Parathyroid adenoma (tissue), 2 donors: Measurements from ENCODE around the gene FKBP8.

Experiments used
- H2AFZ ChIP-seq: fragments of 300-600 bp; sonication (generic); one replicate; pipeline ENCODE4 v1.7.0; 2017; ENCODE audit warnings: antibody characterized with exemption, mild to moderate bottlenecking
- H3K27ac ChIP-seq: fragments of 300-600 bp; sonication (generic); one replicate; pipeline ENCODE4 v1.7.0; 2017
- H3K27me3 ChIP-seq: fragments of 300-600 bp; sonication (generic); one replicate; pipeline ENCODE4 v1.7.0; 2017; ENCODE audit warnings: low read length; ENCODE audit not compliant: control insufficient read depth, insufficient read depth
- H3K36me3 ChIP-seq: fragments of 300-600 bp; sonication (generic); one replicate; pipeline ENCODE4 v1.7.0; 2017; ENCODE audit warnings: low read length; ENCODE audit not compliant: control insufficient read depth, insufficient read depth
- H3K4me1 ChIP-seq: fragments of 300-600 bp; sonication (generic); one replicate; pipeline ENCODE4 v1.7.0; 2017; ENCODE audit warnings: control low read depth
- H3K4me2 ChIP-seq: fragments of 300-600 bp; sonication (generic); one replicate; pipeline ENCODE4 v1.7.0; 2017; ENCODE audit warnings: low read length
- H3K4me3 ChIP-seq: fragments of 300-600 bp; sonication (generic); one replicate; pipeline ENCODE4 v1.7.0; 2017; ENCODE audit warnings: low read depth, low read length
- H3K79me2 ChIP-seq: fragments of 300-600 bp; sonication (generic); one replicate; pipeline ENCODE4 v1.7.0; 2017; ENCODE audit warnings: control low read depth
- H3K9ac ChIP-seq: fragments of 300-600 bp; sonication (generic); one replicate; pipeline ENCODE4 v1.7.0; 2017; ENCODE audit warnings: mild to moderate bottlenecking
- H3K9me3 ChIP-seq: fragments of 300-600 bp; sonication (generic); one replicate; pipeline ENCODE4 v1.7.0; 2017; ENCODE audit warnings: low read length; ENCODE audit not compliant: control insufficient read depth
- CTCF ChIP-seq: fragments of 300-600 bp; sonication (generic); IDR thresholded peaks from one replicate; pipeline ENCODE4 v1.7.0; 2017; ENCODE audit warnings: antibody characterized with exemption, mild to moderate bottlenecking
- donor health status: primary hyperparathyroidism.

Gene FKBP8

GRCh38 chr19:18589380-18590272, 46.3 kb upstream of the FKBP8 start:
- Histone ChIP-seq H3K4me3 (peak overlapping the region; percentile 73), H3K9me3 (no peaks in the 10 kb centered on the region), H3K79me2 (no peaks in the 10 kb centered on the region), H3K27me3 (no peaks in the 10 kb centered on the region), H3K4me2 (peak overlapping the region; percentile 72), H3K36me3 (no peaks in the 10 kb centered on the region), H3K4me1 (peaks cover under 1% of the 10 kb centered on the region), H2AFZ (peak overlapping the region; percentile 99), H3K27ac (peak overlapping the region; percentile 74), H3K9ac (peak overlapping the region; percentile 64)
- TF ChIP-seq CTCF: no peak

GRCh38 chr19:18588611-18589379, 45.4 kb upstream of the FKBP8 start, which contains the start of gene REX1BD:
REX1BD (plus strand) TSS chr19:18588798; CDS start chr19:18588802, 4 bp downstream.
- Histone ChIP-seq H2AFZ (peak within 1 kb of the TSS; percentile 99), H3K79me2 (no peaks in the 10 kb centered on the region), H3K27ac (peak within 1 kb of the TSS; percentile 74), H3K4me3 (peak within 1 kb of the TSS; percentile 73), H3K9me3 (no peaks in the 10 kb centered on the region), H3K27me3 (no peaks in the 10 kb centered on the region), H3K4me2 (peak within 1 kb of the TSS; percentile 72), H3K9ac (peak within 1 kb of the TSS; percentile 64), H3K36me3 (no peaks in the 10 kb centered on the region), H3K4me1 (no peaks in the 10 kb centered on the region)
- peak; percentile 82 for TF ChIP-seq CTCF

GRCh38 chr19:18587962-18588610, 44.7 kb upstream of the FKBP8 start:
- TF ChIP-seq CTCF: no peak
- Histone ChIP-seq H3K9me3 (no peaks in the 10 kb centered on the region), H3K4me3 (peak overlapping the region; percentile 73), H3K9ac (no peak overlapping the region), H3K79me2 (no peaks in the 10 kb centered on the region), H3K4me2 (peak overlapping the region; percentile 72), H3K4me1 (no peaks in the 10 kb centered on the region), H3K27ac (peak overlapping the region; percentile 74), H2AFZ (peak overlapping the region; percentile 99), H3K27me3 (no peaks in the 10 kb centered on the region), H3K36me3 (no peaks in the 10 kb centered on the region)

- H3K27ac ChIP-seq: no peak overlapping the region
- H3K27me3 ChIP-seq: no peaks in the 10 kb centered on the region
- no peaks in the 10 kb centered on the region for H3K36me3 ChIP-seq
- H3K9me3 ChIP-seq: no peaks in the 10 kb centered on the region
- H3K4me1 ChIP-seq: no peaks in the 10 kb centered on the region
- no peak overlapping the region for H2AFZ ChIP-seq
- H3K4me3 ChIP-seq: no peak overlapping the region
- no peak overlapping the region for H3K9ac ChIP-seq
- H3K79me2 ChIP-seq: no peaks in the 10 kb centered on the region
- TF ChIP-seq CTCF: no peak
- H3K4me2 ChIP-seq: no peak overlapping the region
These were observed 44.2 kb upstream of the FKBP8 start for GRCh38 chr19:18587561-18587960.
